ENCODE measurements around the gene BIRC5. TPM values are rescaled to one million over a fixed set of nuclear protein-coding genes. Genes with fewer than 3 reads are reported as not detected.

Gene BIRC5
- total RNA-seq, 1 donor from 2014 or later, result 2.7 TPM

DNA sequence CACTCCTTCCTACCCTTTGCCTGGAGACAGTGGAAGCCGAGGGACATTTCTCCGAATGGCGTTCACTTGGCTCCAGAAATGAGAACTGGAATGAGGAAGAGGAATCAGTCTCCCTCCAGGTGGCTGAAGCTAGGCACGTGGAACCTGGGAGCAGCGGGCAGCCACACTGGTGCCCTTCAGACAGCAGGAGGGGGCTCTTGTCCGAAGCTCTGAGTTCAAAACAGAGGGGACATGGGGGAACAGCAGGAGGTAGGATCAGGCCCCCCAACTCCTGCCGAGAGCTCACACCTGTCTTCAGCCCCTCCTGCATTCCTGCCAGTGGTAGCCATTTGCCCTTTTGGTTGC, 58.8 kb downstream of the BIRC5 start:
- no peak for DNase-seq (ENCODE audit: low spot score)

DNA sequence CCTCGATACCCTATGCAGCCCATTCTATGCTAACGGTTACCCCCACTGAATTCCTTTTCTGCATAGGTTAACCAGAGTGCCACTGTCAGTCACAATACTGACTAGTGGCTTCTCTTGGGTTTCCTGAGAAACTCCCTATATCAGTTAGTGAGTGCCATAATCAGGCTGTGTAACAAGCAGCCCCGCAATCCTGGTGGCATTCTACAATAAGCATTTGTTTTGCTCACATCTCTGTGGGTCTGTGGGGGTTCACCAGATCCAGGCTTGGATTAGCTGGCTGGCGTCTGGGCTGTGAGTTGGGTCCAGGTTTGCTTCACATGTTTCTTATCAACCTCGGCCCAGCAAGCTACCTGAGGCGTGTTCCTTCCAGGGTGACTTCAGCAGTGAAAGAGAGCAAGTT, 59.8 kb downstream of the BIRC5 start:
- no peak for DNase-seq (ENCODE audit: low spot score)

Other genes starting within 250 kb of the BIRC5 start
- gene TMC6, start 85.5 kb upstream of the BIRC5 start, total RNA-seq, result 43.9 TPM
- 16.2 TPM for gene TMC8, start 83.5 kb upstream of the BIRC5 start, total RNA-seq
- not detected for gene C17orf99, start 67.9 kb upstream of the BIRC5 start, total RNA-seq
- 142 TPM for gene SYNGR2, start 45.7 kb upstream of the BIRC5 start, total RNA-seq
- 4.6 TPM for gene TK1, start 27.2 kb upstream of the BIRC5 start, total RNA-seq
- 50.4 TPM for gene AFMID, start 26.9 kb upstream of the BIRC5 start, total RNA-seq
- not detected for gene TMEM235, start 17.4 kb downstream of the BIRC5 start, total RNA-seq
- 11.9 TPM for gene SOCS3, start 145.8 kb downstream of the BIRC5 start, total RNA-seq
- 40.4 TPM for gene PGS1, start 164.4 kb downstream of the BIRC5 start, total RNA-seq